A549 (cell line): ENCODE data around the gene ADAMTSL3.

Source experiments
- KDM5A ChIP-seq: fragments of 200-600 bp; sonication (generic); IDR thresholded peaks from 2 replicates; pipeline ENCODE4 v1.6.1; 2016; ENCODE audit warnings: antibody characterized with exemption, mild to moderate bottlenecking
- RFX5 ChIP-seq: fragments of 450-650 bp; IDR thresholded peaks from 2 replicates; pipeline ENCODE4 v1.7.1; 2014; ENCODE audit warnings: antibody characterized with exemption, mild to moderate bottlenecking, moderate library complexity
- RNF2 ChIP-seq: fragments of 200-600 bp; sonication (generic); IDR thresholded peaks from 2 replicates; pipeline ENCODE4 v1.6.1; 2016; ENCODE audit warnings: low read depth, mild to moderate bottlenecking, antibody characterized with exemption, moderate library complexity, borderline replicate concordance
- SREBF2 ChIP-seq: fragments of 450-650 bp; IDR thresholded peaks from 2 replicates; pipeline ENCODE4 v1.6.1; 2014; ENCODE audit warnings: mild to moderate bottlenecking, moderate library complexity
- ZFP36 ChIP-seq: fragments of 450-650 bp; IDR thresholded peaks from 2 replicates; pipeline ENCODE4 v1.6.1; 2014; ENCODE audit warnings: borderline replicate concordance; ENCODE audit not compliant: partially characterized antibody
- TF ChIP-seq, protein P1 (sequence below): fragments of >200 bp; sonication (Bioruptor Twin); formaldehyde crosslinking; IDR thresholded peaks from 3 replicates; pipeline ENCODE4 v1.5.1; 2016

DNA sequence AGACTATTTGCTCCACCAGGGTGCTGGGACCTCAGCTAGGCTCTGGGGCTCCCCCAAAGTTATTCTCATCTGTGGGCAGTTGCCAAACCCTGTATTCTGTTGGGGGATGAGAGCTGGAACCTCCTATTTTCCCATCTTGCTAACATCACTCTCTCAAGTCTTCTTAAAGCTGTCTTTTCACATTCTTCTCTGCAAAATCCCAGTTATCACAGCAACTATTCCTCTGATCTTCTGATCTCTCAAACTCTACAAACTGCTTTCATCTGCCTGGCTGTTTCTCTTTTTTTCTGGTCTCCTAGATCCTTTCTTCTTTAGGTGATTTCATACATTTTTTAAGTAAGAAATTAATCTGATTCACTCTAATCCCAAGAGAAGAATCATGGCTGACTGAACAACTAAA, 10.7 kb upstream of the ADAMTSL3 start:
- TF ChIP-seq SREBF2 (no peak), RNF2 (no peak), RFX5 (no peak), ZFP36 (no peak), KDM5A (no peak)
- TF ChIP-seq, protein P1, sequence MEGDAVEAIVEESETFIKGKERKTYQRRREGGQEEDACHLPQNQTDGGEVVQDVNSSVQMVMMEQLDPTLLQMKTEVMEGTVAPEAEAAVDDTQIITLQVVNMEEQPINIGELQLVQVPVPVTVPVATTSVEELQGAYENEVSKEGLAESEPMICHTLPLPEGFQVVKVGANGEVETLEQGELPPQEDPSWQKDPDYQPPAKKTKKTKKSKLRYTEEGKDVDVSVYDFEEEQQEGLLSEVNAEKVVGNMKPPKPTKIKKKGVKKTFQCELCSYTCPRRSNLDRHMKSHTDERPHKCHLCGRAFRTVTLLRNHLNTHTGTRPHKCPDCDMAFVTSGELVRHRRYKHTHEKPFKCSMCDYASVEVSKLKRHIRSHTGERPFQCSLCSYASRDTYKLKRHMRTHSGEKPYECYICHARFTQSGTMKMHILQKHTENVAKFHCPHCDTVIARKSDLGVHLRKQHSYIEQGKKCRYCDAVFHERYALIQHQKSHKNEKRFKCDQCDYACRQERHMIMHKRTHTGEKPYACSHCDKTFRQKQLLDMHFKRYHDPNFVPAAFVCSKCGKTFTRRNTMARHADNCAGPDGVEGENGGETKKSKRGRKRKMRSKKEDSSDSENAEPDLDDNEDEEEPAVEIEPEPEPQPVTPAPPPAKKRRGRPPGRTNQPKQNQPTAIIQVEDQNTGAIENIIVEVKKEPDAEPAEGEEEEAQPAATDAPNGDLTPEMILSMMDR, result no peak
